GM18870 (cell line): Measurements from ENCODE around the gene CCL4L2.
"Not testable (repeated sequence)": the region's sequence is repeated elsewhere in the genome, so short reads cannot be mapped to it uniquely, and the experiment has no call there.

Experiments
- ATAC-seq: cut with Tn5 transposase; IDR thresholded peaks from one replicate; pipeline ENCODE4 v1.9.1; 2021; ENCODE audit warnings: moderate library complexity; ENCODE audit not compliant: unreplicated experiment

Gene CCL4L2

GRCh38 chr17:36210439-36211211 is at the start of gene CCL4L2:
CCL4L2 (plus strand) TSS chr17:36211063.
- ATAC-seq, result peak; percentile 74

- not testable (repeated sequence) for ATAC-seq
Measured at GRCh38 chr17:36168836-36169235, 42.0 kb upstream of the CCL4L2 start.

- ATAC-seq, result not testable (repeated sequence)
Measured at GRCh38 chr17:36176536-36176935, 34.3 kb upstream of the CCL4L2 start, which contains the start of gene TBC1D3B. TBC1D3B (minus strand) TSS chr17:36176636; CDS start chr17:36175050, 1,586 bp downstream.

GRCh38 chr17:36181446-36182175 is 29.3 kb upstream of the CCL4L2 start:
- not testable (repeated sequence) for ATAC-seq

GRCh38 chr17:36182176-36183000 is 28.5 kb upstream of the CCL4L2 start:
- no peak for ATAC-seq

- ATAC-seq, result no peak
Measured at GRCh38 chr17:36183001-36183971, 27.6 kb upstream of the CCL4L2 start.

- no peak for ATAC-seq
Measured at GRCh38 chr17:36184023-36184765, 26.7 kb upstream of the CCL4L2 start.

GRCh38 chr17:36185416-36185815 is 25.4 kb upstream of the CCL4L2 start:
- no peak for ATAC-seq

- ATAC-seq, result not testable (repeated sequence)
Measured at GRCh38 chr17:36186810-36187763, 23.8 kb upstream of the CCL4L2 start.

GRCh38 chr17:36187943-36188665 is 22.8 kb upstream of the CCL4L2 start:
- not testable (repeated sequence) for ATAC-seq

- ATAC-seq, result no peak
Measured at GRCh38 chr17:36188891-36189306, 22.0 kb upstream of the CCL4L2 start.

GRCh38 chr17:36189993-36190392 is 20.9 kb upstream of the CCL4L2 start:
- ATAC-seq, result not testable (repeated sequence)

GRCh38 chr17:36190549-36191330 is 20.1 kb upstream of the CCL4L2 start:
- not testable (repeated sequence) for ATAC-seq

- ATAC-seq, result no peak
Measured at GRCh38 chr17:36193216-36193775, 17.6 kb upstream of the CCL4L2 start.

- not testable (repeated sequence) for ATAC-seq
Measured at GRCh38 chr17:36194147-36194831, 16.6 kb upstream of the CCL4L2 start.
